ENCODE data around the gene IVL.

- TF ChIP-seq, protein P1, sequence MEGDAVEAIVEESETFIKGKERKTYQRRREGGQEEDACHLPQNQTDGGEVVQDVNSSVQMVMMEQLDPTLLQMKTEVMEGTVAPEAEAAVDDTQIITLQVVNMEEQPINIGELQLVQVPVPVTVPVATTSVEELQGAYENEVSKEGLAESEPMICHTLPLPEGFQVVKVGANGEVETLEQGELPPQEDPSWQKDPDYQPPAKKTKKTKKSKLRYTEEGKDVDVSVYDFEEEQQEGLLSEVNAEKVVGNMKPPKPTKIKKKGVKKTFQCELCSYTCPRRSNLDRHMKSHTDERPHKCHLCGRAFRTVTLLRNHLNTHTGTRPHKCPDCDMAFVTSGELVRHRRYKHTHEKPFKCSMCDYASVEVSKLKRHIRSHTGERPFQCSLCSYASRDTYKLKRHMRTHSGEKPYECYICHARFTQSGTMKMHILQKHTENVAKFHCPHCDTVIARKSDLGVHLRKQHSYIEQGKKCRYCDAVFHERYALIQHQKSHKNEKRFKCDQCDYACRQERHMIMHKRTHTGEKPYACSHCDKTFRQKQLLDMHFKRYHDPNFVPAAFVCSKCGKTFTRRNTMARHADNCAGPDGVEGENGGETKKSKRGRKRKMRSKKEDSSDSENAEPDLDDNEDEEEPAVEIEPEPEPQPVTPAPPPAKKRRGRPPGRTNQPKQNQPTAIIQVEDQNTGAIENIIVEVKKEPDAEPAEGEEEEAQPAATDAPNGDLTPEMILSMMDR (IDR thresholded peaks at IDR 0.05): no peak
- TF ChIP-seq SIN3A (IDR thresholded peaks at IDR 0.05; ENCODE audit: borderline replicate concordance, insufficient read depth, low read depth, low read length) (no peak), REST (IDR thresholded peaks at IDR 0.05; ENCODE audit: insufficient read depth in 1 of 2, low read depth in 2 of 2, low read length in 1 of 2) (no peak), TCF7L2 (IDR thresholded peaks at IDR 0.05; ENCODE audit: low read depth, low read length) (no peak)
Measured at GRCh38 chr1:152899883-152900282, 8.5 kb upstream of the IVL start.

All from Panc1 (cell line).